Activated CD8-positive, alpha-beta memory T cell treated with anti-CD3 and anti-CD28 coated beads, Interleukin-2, amount 50 U/mL, for 24 hours (primary cell): Measurements from ENCODE around the gene POLE3.
A peak's percentile ranks its signal among the peaks of the same experiment; 100 is the strongest.
"Not testable (repeated sequence)": the region's sequence is repeated elsewhere in the genome, so short reads cannot be mapped to it uniquely, and the experiment has no call there.

Source experiments
- DNase-seq: peaks from one replicate; pipeline ENCODE4 v3.0.0-alpha.2; 2020; ENCODE audit errors: extremely low read depth

The POLE3 gene

GRCh38 chr9:113376634-113377567 lies 33.6 kb downstream of the POLE3 start, which contains the start of gene HDHD3:
TSS of gene HDHD3 (minus strand) at chr9:113376986. CDS start at chr9:113374354, 2,632 bp downstream.
- DNase-seq, result peak; percentile 51

- no peak for DNase-seq
These were observed 35.1 kb downstream of the POLE3 start for GRCh38 chr9:113375057-113376023.

GRCh38 chr9:113373676-113374392 lies 36.6 kb downstream of the POLE3 start:
- no peak for DNase-seq

GRCh38 chr9:113373256-113373655 lies 37.2 kb downstream of the POLE3 start:
- no peak for DNase-seq

GRCh38 chr9:113372059-113372458 lies 38.4 kb downstream of the POLE3 start:
- DNase-seq, result no peak

- no peak for DNase-seq
These were observed 39.6 kb downstream of the POLE3 start for GRCh38 chr9:113370806-113371325.

- DNase-seq, result no peak
These were observed 40.7 kb downstream of the POLE3 start for GRCh38 chr9:113369855-113370140.

- no peak for DNase-seq
These were observed 41.3 kb downstream of the POLE3 start for GRCh38 chr9:113368982-113369854.

- DNase-seq, result no peak
These were observed 42.0 kb downstream of the POLE3 start for GRCh38 chr9:113368348-113368981.

GRCh38 chr9:113365652-113366051 lies 44.8 kb downstream of the POLE3 start:
- not testable (repeated sequence) for DNase-seq

GRCh38 chr9:113364951-113365350 lies 45.5 kb downstream of the POLE3 start:
- no peak for DNase-seq

GRCh38 chr9:113363336-113363735 lies 47.1 kb downstream of the POLE3 start:
- DNase-seq, result no peak

- DNase-seq, result no peak
These were observed 49.0 kb downstream of the POLE3 start for GRCh38 chr9:113361304-113362018.

GRCh38 chr9:113360242-113360842 lies 50.1 kb downstream of the POLE3 start:
- DNase-seq, result no peak

- no peak for DNase-seq
These were observed 51.1 kb downstream of the POLE3 start for GRCh38 chr9:113359385-113359784.
